ENCODE data around the gene IGFBPL1. TPM values are rescaled to one million over a fixed set of nuclear protein-coding genes. Genes with fewer than 3 reads are reported as not detected.

Gene IGFBPL1
- polyA plus RNA-seq, 1 experiment: 0.07 TPM

GRCh38 chr9:38436708-38437107 lies 12.5 kb upstream of the IGFBPL1 start:
- Histone ChIP-seq H3K27me3 (ENCODE audit: control insufficient read depth, insufficient read depth, low read length) (peaks cover 17% of the 10 kb centered on the region), H3K9me3 (ENCODE audit: control insufficient read depth, insufficient read depth, low read length) (no peaks in the 10 kb centered on the region), H3K27ac (ENCODE audit: low read depth, low read length) (no peak overlapping the region), H3K4me3 (ENCODE audit: low read depth, low read length) (no peak overlapping the region)
- no peak for DNase-seq (ENCODE audit: low read depth, low spot score)
- no peak for TF ChIP-seq CTCF (IDR thresholded peaks at IDR 0.05; ENCODE audit: low read depth, low read length)
- ChIA-PET CTCF (no interaction called here), POLR2A (no interaction called here)

GRCh38 chr9:38435521-38435920 lies 11.3 kb upstream of the IGFBPL1 start:
- no peak overlapping the region for H3K4me3 ChIP-seq (ENCODE audit: low read depth, low read length)
- POLR2A ChIA-PET: no interaction called here
- CTCF ChIA-PET: interaction anchor here (1.1 kb wide), 1 partner anchor 27 kb away, joined by 3 read pairs; no protein-coding TSS in a partner anchor
- no peak overlapping the region for H3K27ac ChIP-seq (ENCODE audit: low read depth, low read length)
- TF ChIP-seq CTCF (IDR thresholded peaks at IDR 0.05; ENCODE audit: low read depth, low read length): no peak
- H3K27me3 ChIP-seq (ENCODE audit: control insufficient read depth, insufficient read depth, low read length): peaks cover 20% of the 10 kb centered on the region
- no peak for DNase-seq (ENCODE audit: low read depth, low spot score)
- no peaks in the 10 kb centered on the region for H3K9me3 ChIP-seq (ENCODE audit: control insufficient read depth, insufficient read depth, low read length)

GRCh38 chr9:38434853-38435252 lies 10.6 kb upstream of the IGFBPL1 start:
- ChIA-PET POLR2A (no interaction called here), CTCF (interaction anchor here (1.1 kb wide), 1 partner anchor 28 kb away, joined by 3 read pairs; no protein-coding TSS in a partner anchor)
- no peaks in the 10 kb centered on the region for H3K9me3 ChIP-seq (ENCODE audit: control insufficient read depth, insufficient read depth, low read length)
- H3K4me3 ChIP-seq (ENCODE audit: low read depth, low read length): no peak overlapping the region
- no peak overlapping the region for H3K27ac ChIP-seq (ENCODE audit: low read depth, low read length)
- TF ChIP-seq CTCF (IDR thresholded peaks at IDR 0.05; ENCODE audit: low read depth, low read length): no peak
- H3K27me3 ChIP-seq (ENCODE audit: control insufficient read depth, insufficient read depth, low read length): peaks cover 23% of the 10 kb centered on the region
- DNase-seq (ENCODE audit: low read depth, low spot score): no peak

GRCh38 chr9:38434365-38434764 lies 10.1 kb upstream of the IGFBPL1 start:
- Histone ChIP-seq H3K9me3 (ENCODE audit: control insufficient read depth, insufficient read depth, low read length) (no peaks in the 10 kb centered on the region), H3K27ac (ENCODE audit: low read depth, low read length) (no peak overlapping the region), H3K4me3 (ENCODE audit: low read depth, low read length) (no peak overlapping the region), H3K27me3 (ENCODE audit: control insufficient read depth, insufficient read depth, low read length) (peaks cover 22% of the 10 kb centered on the region)
- CTCF ChIA-PET: interaction anchor here (3.5 kb wide), 1 partner anchor 17 kb away, joined by 15 read pairs; no protein-coding TSS in a partner anchor
- POLR2A ChIA-PET: no interaction called here
- TF ChIP-seq CTCF (IDR thresholded peaks at IDR 0.05; ENCODE audit: low read depth, low read length): no peak
- DNase-seq (ENCODE audit: low read depth, low spot score): no peak

GRCh38 chr9:38432922-38433510 lies 8.8 kb upstream of the IGFBPL1 start:
- CTCF ChIA-PET: interaction anchor here (0.6 to 3.5 kb wide), 13 partner anchors 9 to 623 kb away, joined by 3 to 15 read pairs (median 4); no protein-coding TSS in a partner anchor
- Histone ChIP-seq H3K27me3 (ENCODE audit: control insufficient read depth, insufficient read depth, low read length) (peaks cover 19% of the 10 kb centered on the region), H3K9me3 (ENCODE audit: control insufficient read depth, insufficient read depth, low read length) (no peaks in the 10 kb centered on the region), H3K27ac (ENCODE audit: low read depth, low read length) (no peak overlapping the region), H3K4me3 (ENCODE audit: low read depth, low read length) (no peak overlapping the region)
- POLR2A ChIA-PET: no interaction called here
- TF ChIP-seq CTCF (IDR thresholded peaks at IDR 0.05; ENCODE audit: low read depth, low read length): peak; percentile 64
- peak; percentile 8 for DNase-seq (ENCODE audit: low read depth, low spot score)
